Heart right ventricle (tissue), 16 donors: ENCODE data around the gene SMG6. TPM values are rescaled to one million over a fixed set of nuclear protein-coding genes. Genes with fewer than 3 reads are reported as not detected.

Source experiments
- ATAC-seq, 8 donors: fragments of 200-7000 bp; cut with Tn5 transposase; one replicate each; pipeline ENCODE4 v1.9.1; 2020; ENCODE audit warnings: mild to moderate bottlenecking in 8 of 8, moderate library complexity in 8 of 8, moderate number of reproducible peaks in 1 of 8
- DNase-seq, 2 donors: peaks; one replicate each; pipeline ENCODE4 v3.0.0-alpha.2; 2020
- H3K27ac ChIP-seq, 10 donors: fragments of 200-600 bp; sonication (generic) in 2 of 10; one replicate each; pipeline versions ENCODE4 v1.5.0 to v1.8.0; 2020 to 2022; ENCODE audit warnings: mild to moderate bottlenecking in 3 of 10
- H3K27me3 ChIP-seq, 7 donors: fragments of 200-600 bp; one replicate each; pipeline ENCODE4 v1.8.0; 2021 to 2022; ENCODE audit warnings: mild to moderate bottlenecking in 2 of 7
- H3K36me3 ChIP-seq, 9 donors: fragments of 200-600 bp; sonication (generic) in 1 of 9; one replicate each; pipeline versions ENCODE4 v1.5.0 to v1.8.0; 2020 to 2022; ENCODE audit warnings: mild to moderate bottlenecking in 2 of 9
- H3K4me1 ChIP-seq, 9 donors: fragments of 200-600 bp; sonication (generic) in 1 of 9; one replicate each; pipeline versions ENCODE4 v1.5.0 to v1.8.0; 2020 to 2022; ENCODE audit warnings: mild to moderate bottlenecking in 4 of 9
- H3K4me3 ChIP-seq, 10 donors: fragments of 200-600 bp; sonication (generic) in 2 of 10; one replicate each; pipeline versions ENCODE4 v1.5.0 to v1.8.0; 2020 to 2022; ENCODE audit warnings: mild to moderate bottlenecking in 7 of 10, moderate library complexity in 2 of 10
- H3K9me3 ChIP-seq, 11 donors: fragments of 200-600 bp in 10 of 11; sonication (generic) in 2 of 11; one replicate each; pipeline versions ENCODE4 v1.5.0 to v1.8.0; 2013 to 2022; ENCODE audit warnings: mild to moderate bottlenecking in 2 of 11, control low read depth in 1 of 11, moderate library complexity in 1 of 11
- CTCF ChIP-seq, 9 donors: fragments of 200-600 bp; sonication (generic) in 2 of 9; IDR thresholded peaks; one replicate each; pipeline versions ENCODE4 v1.5.0 to v1.8.0; 2021 to 2022; ENCODE audit warnings: antibody characterized with exemption in 9 of 9, mild to moderate bottlenecking in 5 of 9, moderate library complexity in 1 of 9
- WGBS, 2 donors: extraction: QIAGEN DNeasy Blood & Tissue Kit; methylation state at CpG; one replicate each; pipeline ENCODE4 v1.1.7; 2013; ENCODE audit warnings: inconsistent platforms in 1 of 2; 5-methylcytosine and 5-hydroxymethylcytosine counted together
- intact Hi-C, 10 donors: fragments of 100-400 bp; cut with DNase I; formaldehyde crosslinking; loops; one replicate each; pipeline versions ENCODE4 v1.11.1 to v1.14.2; 2022
- polyA plus RNA-seq, 2 donors: library from polyadenylated mRNA; stranded (reverse); fragments of 200-250 nt; gene quantifications; one replicate each; pipeline ENCODE4 v1.2.3, GENCODE V29; 2013
- total RNA-seq, 10 donors: library from RNA; stranded (reverse); fragmentation: NEBNext Ultra II Directional in 3 of 10; extraction: Animal tissue kit (Norgen Biotek cat#: 25700) in 3 of 10; gene quantifications; one replicate each; pipeline versions ENCODE4 v1.2.1 to v1.2.4, GENCODE V29; 2021 to 2023
- donor health status: Arrhythmogenic right ventricular cardiomyopathy.
- donor health status: ischemic (EF 13 %, LVEDD 7.1; RV severe dilation, severe dysfunction).
- donor health status: healthy with polysubstance abuse.
- donor health status: DM: no; HTN: yes; CAD: no.
- donor health status: DM: no; HTN: no; CAD: no.
- donor health status: ischemic (EF 25% LVEDD 6.9; RV normal size, moderate dysfunction).
- donor health status: ischemic (EF 25% LVEDD 5.7; RV mildly dilated, moderate dysfunction).
- donor health status: healthy.
- donor health status: DM: yes; HTN: yes; CAD: no.
- donor health status: Ischemic cardiomyopathy.
- donor health status: ischemic (EF 35%, LVEDD 5.7; RV mildly dilated, moderate dysfunction).
- donor health status: nonischemic (EF 11% LVEDD 7.7; RV severe dilation, severe dysfunction).
- donor health status: DM: yes; HTN: yes; CAD: no.
- donor health status: PGD.
- donor health status: ischemic (EF 29% LVEDD 5.4; RV normal size, mild dysfunction).
- donor health status: nonischemic (EF 23%, LVEDD 6.1; RV moderate dilation, normal function).

The SMG6 gene
- total and polyA plus RNA-seq, 12 donors = 13.6 to 28.1 (median 19.6) TPM

DNA sequence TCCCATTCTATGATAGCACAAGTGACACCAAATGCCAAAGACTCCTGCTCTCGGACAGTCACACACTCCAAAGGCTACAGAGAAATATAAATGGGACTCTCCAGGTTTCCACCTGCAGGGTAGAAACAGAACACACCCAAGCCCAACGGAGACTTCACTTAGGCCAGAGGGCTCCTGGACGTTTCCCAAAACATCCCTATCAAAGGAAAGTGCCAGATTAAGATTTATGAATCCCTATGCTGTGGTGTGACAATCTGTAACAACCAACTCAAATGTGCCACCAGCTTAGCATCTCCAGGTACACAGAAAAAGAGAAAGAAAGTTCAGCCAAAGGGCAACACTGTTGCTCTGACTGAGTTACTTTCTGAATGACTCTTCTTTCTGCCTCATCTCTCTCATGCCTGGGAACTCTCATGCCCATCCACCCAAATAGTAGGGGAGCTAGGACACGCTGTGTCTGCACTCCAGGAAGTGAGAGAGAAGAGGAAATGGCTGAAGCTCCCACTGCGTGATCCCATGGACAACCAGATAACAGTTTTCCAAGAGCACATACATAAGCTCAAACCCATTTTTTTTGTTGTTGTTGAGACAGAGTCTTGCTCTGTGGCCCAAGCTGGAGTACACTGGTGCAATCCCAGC, 49.7 kb downstream of the SMG6 start:
- H3K27ac ChIP-seq = no peak overlapping the region
- intact Hi-C loops = no loop called here
- no peak for ATAC-seq

DNA sequence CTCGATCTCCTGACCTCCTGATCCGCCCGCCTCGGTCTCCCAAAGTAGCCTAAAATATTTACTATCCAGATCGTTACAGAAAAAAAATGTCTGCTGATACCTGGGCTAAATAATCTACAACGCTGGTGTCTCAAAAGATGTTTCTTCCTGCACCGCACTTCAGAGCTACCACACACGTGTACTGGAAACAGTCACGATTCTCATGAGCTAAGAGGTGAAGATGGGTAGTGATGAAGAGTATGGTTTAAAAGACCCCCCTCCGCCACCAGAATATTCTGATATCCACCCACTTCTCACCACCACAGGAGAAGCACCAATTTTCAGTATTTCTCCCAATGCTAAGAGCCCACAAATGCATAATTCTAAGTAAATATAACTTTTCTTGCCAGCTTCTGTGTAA, 50.2 kb downstream of the SMG6 start:
- no peak overlapping the region for H3K4me3 ChIP-seq
- no peak overlapping the region for H3K27ac ChIP-seq
- H3K36me3 ChIP-seq = peaks cover 0 to 57% (median 6%) of the 10 kb centered on the region in 9 donors
- WGBS, 2 donors = 88 to 92% methylated on average over 10 of the region's 10 CpGs
- H3K9me3 ChIP-seq = no peaks in the 10 kb centered on the region
- intact Hi-C loops = no loop called here
- no peak for TF ChIP-seq CTCF (IDR thresholded peaks at IDR 0.05)
- DNase-seq (no peak), ATAC-seq (no peak)
- H3K4me1 ChIP-seq = peaks cover 0 to 8% (median 0%) of the 10 kb centered on the region in 9 donors
- no peaks in the 10 kb centered on the region for H3K27me3 ChIP-seq

More for the DNA sequence above, 49.7 kb downstream of the SMG6 start:
- Histone ChIP-seq H3K9me3 (no peaks in the 10 kb centered on the region), H3K27me3 (no peaks in the 10 kb centered on the region), H3K4me1 (peaks cover 0 to 8% (median 0%) of the 10 kb centered on the region in 9 donors), H3K36me3 (peaks cover 0 to 57% (median 6%) of the 10 kb centered on the region in 9 donors), H3K4me3 (no peak overlapping the region)
- no peak for DNase-seq
- TF ChIP-seq CTCF (IDR thresholded peaks at IDR 0.05) = no peak
- WGBS, 2 donors = 69% methylated on average over 5 of the region's 5 CpGs

DNA sequence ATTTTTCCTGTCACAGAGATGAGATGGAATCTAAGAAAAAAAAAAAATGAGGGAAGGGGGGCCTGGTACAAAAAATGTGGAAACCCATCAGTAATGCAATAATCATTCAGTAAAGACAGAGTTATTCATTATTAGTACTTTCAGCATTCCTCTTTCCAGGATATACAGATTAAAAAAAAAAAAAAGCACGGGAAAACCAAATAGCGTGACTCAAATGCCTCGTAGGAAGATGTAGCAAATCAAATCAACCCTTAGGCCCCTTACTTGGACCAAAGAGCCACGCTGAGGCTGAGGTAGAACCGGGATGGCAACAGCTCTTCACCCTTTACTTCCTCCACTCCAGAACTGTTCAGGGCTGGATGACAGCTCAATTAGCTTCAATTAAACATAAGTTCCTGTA, 52.5 kb downstream of the SMG6 start:
- H3K9me3 ChIP-seq = no peaks in the 10 kb centered on the region
- H3K4me3 ChIP-seq = no peak overlapping the region
- ATAC-seq (no peak), DNase-seq (no peak)
- H3K27ac ChIP-seq = no peak overlapping the region
- H3K27me3 ChIP-seq = no peaks in the 10 kb centered on the region
- WGBS, 2 donors = 83 to 87% methylated on average over 5 of the region's 5 CpGs
- H3K4me1 ChIP-seq = peaks cover 0 to 8% (median 0%) of the 10 kb centered on the region in 9 donors
- H3K36me3 ChIP-seq = peaks cover 0 to 54% (median 6%) of the 10 kb centered on the region in 9 donors
- TF ChIP-seq CTCF (IDR thresholded peaks at IDR 0.05) = no peak
- intact Hi-C loops = no loop called here

DNA sequence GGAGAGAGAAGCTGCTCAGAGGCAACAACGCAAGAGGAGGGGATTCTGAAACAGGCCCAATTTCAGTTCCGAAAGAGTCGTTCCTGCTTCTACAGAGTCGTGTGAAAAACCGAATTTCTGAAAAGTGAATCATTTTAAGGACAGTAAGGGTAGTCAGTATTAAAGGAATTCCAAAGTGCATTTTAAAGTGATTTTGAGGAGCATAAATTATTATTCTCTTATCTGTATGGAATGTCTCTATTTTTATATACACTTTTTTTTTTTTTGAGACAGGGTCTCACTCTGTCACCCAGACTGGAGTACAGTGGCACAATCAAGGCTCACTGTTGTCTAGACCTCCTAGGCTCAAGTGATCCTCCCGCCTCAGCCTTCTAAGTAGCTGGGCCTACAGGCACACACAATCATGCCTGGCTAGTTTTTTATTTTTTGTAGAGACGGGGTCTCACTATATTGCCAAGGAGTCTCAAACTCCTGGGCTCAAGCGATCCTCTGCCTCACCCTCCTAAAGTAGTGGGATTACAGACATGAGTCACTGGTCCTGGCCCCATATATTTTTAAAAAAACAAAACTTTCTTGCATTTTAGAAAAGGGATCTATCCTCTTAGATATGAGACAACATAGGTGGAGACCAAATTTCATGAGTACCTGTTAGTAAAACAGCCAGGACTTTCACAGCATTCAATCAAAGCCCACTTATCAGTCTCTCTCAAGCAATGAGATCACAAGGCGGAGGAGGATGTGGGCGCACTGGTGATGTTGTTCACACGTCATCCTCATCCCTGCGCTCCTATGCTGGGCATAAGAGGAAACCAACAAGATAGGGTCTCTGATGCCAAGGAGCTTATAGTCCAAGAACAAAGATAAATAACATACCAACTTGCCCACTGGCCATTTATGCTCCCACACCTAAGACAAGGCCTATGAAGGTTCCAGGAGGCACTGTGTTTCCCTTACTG, 53.2 kb downstream of the SMG6 start:
- ATAC-seq (no peak), DNase-seq (no peak)
- Histone ChIP-seq H3K27ac (no peak overlapping the region), H3K9me3 (no peaks in the 10 kb centered on the region), H3K27me3 (no peaks in the 10 kb centered on the region), H3K4me3 (no peak overlapping the region), H3K36me3 (peaks cover 0 to 48% (median 6%) of the 10 kb centered on the region in 9 donors), H3K4me1 (peaks cover 0 to 8% (median 0%) of the 10 kb centered on the region in 9 donors)
- intact Hi-C loops = no loop called here
- 95 to 96% methylated on average over 12 of the region's 12 CpGs for WGBS, 2 donors
- TF ChIP-seq CTCF (IDR thresholded peaks at IDR 0.05) = no peak
